AG20443 (cell line): Measurements from ENCODE around the gene TREX2.
A peak's percentile ranks its signal among the peaks of the same experiment; 100 is the strongest.

ENCODE experiments used
- DNase-seq: peaks from one replicate; pipeline ENCODE4 v3.0.0; 2012; ENCODE audit warnings: low spot score, mixed read lengths

TREX2 gene

DNA sequence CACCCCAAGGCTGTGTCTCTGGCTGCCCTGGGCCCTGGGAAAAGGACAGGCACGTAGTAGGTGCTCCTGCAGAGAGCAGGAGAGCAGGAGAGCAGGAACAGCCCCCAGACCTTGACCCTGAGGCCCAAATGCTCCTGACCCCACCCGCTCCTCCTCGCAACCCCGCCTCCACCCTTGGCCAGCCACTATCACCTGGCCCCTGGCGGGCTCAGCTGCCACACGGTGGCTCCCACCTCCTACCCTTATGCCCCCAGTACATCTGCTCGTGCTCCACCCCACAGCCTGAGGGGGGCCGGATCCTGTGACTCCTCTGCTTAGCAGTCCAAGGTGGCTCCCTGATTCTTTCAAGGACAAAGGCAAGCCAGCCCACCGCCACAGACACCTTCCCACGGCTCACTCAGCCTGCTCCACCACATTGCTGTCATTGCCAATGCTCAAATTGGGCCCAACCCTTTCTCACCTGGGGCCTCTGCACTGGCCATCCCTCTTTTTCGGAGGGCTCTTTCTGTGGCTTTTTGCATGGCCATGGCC lies 30.0 kb upstream of the TREX2 start:
- no peak for DNase-seq

DNA sequence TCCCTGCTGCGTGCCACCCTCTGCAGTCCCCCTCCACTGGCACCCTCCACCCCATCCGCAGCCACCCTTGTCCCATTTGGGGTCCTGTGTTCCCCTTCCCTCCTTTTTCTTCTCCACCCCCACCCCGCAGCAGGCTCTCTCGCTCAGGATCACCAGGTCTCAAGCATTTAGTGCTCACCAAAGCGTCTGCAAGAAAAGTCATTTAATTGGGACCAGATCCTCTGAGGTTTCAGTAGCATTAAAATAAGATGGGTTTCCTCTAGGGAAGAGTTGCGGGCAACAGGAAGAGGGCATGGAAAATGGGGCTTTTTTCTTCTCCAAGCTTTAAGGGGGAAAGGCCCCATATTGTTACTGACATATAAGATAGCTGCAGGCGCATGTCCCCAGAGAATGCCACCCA lies 29.4 kb upstream of the TREX2 start:
- no peak for DNase-seq

DNA sequence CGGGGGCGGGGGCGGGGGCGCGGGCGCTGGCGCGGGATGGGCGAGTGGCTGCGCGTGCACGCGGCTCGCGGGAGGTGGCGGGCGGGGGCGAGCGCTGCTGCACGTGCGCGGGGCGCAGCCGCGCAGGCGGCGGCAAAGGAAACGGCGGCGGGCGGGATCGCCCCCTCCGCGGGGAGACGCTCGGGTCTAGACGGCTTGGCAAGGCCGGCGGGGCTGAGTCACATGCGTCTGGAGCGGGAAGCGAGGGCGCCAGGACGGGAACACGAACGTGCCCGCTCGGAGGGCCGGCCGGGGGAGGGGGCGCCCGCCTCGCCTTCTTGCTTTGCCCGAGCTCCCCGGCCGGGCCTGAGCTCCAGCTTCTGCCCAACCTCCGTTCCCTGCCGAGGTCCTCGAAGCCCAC lies 28.9 kb upstream of the TREX2 start:
- DNase-seq, result peak; percentile 67

DNA sequence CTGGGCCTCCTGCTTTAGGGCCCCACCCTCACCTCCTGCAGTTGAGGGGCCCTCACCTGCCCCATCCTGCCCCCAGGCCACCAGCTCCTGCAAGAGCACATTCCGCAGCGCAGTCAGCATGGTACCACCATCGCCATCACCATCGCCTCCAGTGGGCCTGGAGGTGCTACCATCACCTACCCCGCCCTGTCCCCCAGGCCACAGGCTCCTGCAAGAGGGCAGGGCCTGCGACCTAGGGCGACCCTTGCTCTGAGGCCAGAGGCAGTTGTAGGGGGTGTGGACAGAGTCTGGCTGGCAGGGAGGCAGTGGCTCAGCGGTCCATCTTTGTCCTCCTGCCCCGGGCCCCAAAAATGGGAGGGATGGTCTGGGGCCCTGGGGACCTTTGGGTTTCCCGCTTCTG lies 28.4 kb upstream of the TREX2 start:
- no peak for DNase-seq

DNA sequence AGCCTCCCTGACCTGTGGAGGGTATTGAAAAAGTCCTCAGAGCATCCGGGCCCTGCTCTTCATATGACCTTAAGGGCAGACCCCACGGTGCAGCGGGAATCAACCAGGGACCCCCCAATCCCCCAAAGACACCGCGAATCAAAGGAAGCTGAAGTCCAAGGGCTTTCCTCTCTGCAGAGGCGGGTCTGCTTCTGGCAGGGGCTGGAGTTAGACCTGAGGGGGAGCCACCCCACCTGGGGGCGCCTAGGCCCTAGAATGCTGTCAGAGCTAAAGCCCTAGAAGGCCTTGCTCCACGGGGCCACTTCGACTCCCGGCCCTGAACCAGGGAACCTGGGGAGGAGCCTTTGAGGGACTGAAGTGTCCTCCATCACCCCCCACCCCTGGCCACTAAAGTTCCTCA lies 27.3 kb upstream of the TREX2 start:
- no peak for DNase-seq

DNA sequence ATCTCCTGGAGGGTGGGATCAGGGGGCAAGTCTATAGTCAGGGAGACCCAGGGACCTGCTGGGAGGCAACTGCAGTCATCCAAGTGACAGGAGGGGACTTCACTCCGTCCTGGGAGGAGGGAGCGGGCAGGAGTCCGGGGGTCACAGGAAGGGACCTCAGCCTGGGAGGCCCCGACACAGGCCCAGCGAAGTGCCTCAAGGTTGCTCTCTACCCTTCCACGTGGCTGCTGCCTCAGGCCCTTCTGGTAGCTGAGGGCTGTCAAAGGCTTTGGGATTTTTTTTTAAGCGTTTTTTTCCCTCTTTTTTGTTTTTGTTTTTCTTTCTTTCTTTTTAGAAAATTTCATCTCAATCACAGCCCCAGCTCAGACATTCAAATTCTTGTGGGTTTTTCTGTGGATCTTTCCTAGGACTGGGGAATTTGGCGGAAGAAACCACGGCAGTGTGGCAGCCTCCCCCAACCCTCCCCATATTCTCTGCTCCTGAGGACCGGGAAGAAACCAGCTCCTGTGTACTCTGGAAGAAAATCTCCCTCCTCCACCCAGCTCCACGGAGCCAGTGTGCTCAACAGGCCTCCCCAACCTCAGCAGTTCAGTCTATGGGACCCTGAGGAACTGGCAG lies 25.9 kb upstream of the TREX2 start:
- DNase-seq, result no peak

DNA sequence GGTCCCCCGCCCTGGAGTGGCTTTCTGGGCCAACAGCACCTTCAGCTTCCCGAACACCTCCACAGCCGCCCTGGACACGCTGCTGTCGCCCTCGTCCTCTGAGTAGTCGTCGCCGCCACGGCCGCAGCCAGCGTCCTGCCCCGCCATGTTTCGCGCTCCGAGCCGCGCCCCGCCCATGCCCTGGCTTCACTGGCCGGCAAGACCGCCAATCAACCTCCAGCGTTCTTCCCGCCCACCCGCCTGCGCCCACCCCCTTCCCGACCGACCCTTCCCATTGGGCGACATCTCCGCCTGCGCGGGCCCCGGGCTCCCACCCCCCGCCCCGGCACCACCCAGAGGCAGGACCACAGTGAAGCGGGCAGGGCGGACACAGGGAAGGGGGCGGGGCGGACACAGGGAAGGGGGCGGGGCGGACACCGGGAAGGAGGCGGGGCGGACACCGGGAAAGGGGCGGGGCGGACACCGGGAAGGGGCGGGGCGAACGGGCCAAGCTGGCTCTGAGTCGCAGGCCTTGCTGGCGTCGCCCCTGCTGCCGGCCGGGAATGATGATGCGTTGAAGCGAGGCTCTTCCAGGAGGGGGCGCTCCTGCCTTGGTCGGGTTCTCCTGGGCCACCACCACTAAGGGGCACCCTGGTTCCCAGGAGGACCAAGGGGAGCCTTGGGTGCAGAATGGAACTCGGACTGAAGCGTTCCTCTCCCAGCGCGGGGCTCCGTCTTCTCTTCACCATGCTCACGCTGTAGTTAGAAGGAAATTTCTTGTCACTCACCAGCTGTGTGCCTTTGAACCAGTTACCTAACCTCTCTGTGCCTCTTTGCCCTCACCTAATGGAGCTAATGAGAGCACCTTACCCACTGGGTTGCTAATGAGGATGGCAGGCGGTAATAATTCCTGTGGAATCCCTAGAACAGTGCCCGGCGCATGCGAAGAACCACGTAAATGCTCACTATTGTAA lies 24.8 kb upstream of the TREX2 start, which contains the start of gene HAUS7:
Gene HAUS7, minus strand, starts transcription at position 166 of the 953 bp plus-strand sequence. Its CDS starts 19 bp downstream, at position 147.
- DNase-seq, result peak; percentile 94

DNA sequence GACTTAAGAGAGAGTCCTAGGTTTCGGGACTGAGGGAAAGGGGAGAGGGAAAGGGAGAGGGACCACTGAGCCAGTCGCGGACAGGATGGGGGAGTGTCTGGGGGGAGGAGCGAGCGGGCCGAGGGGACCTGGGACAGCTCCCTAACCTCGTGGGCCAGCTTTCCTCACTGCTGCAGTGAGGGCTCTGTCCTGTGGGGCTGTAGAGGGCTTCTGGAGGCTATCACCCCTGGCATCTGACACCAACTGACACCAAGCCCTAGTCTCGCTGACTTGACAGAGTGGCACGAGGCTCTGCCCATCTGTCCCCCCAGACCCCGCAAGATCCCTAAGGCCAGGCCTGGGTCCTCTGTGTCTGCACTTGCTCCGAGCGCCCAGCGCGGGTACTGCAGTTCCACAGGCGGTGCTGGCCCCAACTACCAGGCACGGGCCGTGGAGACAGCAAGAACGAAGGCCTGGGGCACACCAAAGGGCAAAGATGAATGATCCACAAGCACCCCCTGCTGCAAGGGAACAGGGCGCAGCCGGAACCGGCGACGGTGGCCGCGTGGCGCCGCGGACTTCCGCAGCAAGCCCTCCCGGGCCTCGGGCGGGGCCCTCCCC lies 24.1 kb upstream of the TREX2 start:
- peak; percentile 42 for DNase-seq

DNA sequence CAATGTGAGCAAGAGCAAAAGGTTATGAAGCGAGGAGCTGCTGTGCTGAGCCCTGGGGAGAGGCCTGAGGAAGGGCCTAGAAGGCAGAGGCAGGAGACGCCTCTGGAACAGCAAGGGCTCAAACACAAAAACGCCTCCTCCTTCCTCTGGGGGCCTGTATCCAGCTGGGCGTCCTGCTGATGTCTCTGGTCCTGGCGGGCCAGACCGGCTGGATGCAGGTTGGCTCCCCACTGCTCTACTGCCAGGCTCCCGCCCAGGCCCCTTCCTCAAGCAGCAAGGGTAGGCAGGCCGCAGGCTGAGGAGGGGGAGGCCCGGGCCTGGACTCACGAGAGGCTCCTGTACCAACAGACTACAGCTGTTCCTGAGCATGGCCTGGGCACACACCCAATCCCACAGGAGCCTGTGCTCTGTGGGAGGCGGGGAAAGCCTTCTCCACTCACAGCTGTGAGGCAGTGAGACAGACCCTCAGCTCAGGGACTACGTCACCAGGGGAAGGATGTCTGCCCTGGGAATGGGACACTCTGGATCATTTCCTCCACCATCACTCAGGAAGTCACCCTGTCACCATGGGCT lies 22.2 kb upstream of the TREX2 start:
- no peak for DNase-seq

DNA sequence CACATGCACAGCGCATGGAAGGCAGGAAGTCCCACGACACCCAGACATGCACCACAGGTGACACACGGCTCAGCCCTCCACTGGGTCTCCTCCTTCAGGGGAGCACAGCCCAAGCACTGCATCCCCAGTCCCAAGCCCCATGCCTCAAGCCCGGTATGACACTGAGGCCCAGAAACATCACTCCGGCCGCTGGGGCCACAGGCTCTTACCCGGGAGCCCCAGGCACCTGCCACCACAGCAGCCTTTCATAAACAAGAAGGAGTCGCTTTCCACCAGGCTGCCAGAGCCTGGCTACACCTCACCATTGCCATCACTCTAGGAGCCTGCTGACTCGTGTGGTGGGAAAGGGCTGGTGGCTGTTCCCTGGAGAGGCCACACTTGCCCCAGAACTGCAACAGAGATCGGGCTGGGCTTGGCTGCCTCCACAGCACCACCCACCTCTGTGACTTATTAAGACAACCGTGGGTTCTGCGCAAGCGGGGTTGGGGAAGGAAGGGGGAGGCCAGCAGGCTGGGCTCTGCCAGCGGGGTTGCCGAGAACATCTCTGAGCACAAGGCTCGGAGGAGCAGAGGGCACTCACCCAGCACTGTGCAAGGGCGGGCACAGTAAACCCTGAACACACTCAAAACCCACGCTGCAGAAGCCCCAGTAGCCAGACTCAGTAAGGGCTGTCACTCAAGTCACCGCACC lies 20.0 kb upstream of the TREX2 start:
- DNase-seq, result no peak

DNA sequence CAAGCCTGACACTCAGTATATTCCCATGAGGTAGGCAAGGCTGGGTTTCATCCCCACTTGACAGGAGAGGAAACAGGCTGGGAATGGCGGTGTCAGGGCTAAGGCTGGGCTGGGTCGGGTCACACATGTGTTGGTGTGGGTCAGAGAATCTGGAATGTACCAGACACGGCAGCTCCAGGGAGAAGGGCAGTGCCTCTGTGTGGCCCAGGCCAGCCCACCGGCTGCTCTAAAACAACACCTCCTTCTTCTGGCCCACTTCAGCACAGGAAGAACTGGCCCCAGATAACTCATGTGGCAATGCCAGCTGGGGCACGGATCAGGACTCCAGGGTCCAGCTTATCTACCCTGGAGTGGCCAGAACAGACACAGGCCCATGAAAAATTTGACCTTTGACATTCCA lies 18.3 kb upstream of the TREX2 start:
- no peak for DNase-seq

DNA sequence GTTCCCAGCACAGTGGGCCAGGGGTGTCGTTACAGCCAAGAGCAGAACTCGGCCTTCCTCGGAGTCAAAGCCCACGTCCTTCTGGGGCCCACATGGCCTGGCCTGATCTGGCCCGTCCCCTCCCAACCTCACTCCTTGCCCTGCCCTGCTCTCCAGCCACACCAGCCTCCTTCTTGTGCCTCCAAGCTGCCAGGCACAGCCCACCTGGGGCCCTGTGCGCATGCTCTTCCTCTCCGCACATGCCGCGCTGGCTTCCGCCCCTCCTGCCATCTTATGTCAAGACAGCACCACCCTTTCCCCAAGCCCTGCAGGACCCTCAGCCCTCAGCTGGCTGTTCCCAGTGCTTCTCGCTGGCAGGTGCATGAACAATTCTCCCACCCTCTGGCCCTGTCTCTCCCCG lies 17.7 kb upstream of the TREX2 start:
- no peak for DNase-seq

DNA sequence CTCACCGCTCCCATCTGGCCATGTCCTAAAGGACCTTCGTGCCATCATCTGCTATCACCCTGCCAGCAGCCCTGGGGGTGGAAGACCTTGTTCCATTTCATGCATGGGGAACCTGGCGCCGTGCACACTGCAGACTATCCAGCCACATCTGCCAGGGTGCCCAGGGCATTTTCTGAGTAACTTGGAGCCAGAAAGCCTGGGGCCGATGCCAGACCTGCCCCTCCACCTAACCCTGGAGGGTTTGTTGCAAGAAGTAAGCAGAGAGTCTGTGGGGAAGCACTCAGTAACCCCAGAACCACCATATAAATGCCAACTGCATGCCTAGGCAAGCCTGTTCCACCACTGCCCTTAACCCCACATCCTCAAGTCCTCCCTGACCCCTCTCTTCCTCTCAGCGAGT lies 17.2 kb upstream of the TREX2 start:
- no peak for DNase-seq

DNA sequence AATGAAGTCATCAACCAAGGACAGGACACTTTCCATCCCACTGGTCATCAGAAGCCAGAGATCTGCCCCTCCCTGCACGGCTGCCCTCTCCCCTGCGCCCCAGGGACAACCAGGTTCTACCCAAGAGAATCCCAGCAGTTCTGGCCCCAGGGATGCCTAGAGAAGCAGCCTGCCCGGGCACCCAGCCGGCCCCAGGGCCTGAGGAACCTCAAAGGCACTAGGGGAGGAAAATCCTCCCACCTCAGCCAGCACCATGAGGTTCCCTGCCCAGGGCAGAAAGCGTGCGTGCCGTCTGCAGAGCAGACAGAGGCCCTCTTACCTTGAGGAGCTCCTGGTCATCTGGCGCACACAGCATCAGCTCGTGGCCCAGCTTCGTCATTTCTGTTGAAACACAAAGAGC lies 16.4 kb upstream of the TREX2 start:
- no peak for DNase-seq

DNA sequence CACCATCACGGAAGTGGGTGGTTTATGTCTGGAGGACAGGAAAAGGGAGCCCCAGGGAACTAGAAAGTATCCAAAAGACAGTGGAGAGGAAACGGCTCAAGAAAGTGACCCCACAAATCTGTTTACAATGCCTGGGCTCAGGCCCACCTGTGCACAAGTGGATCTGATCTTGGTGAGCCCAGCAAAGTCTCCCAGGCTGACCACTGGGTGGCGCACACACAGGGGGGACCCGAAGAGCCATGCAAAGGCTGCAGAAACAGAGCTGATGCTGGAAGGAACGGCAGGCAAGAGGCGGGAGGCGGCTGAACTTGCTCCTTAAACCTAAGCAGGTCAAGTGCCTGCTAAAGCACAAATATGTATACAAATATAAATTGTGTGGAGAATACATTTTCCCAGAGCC lies 15.0 kb upstream of the TREX2 start:
- peak; percentile 58 for DNase-seq

DNA sequence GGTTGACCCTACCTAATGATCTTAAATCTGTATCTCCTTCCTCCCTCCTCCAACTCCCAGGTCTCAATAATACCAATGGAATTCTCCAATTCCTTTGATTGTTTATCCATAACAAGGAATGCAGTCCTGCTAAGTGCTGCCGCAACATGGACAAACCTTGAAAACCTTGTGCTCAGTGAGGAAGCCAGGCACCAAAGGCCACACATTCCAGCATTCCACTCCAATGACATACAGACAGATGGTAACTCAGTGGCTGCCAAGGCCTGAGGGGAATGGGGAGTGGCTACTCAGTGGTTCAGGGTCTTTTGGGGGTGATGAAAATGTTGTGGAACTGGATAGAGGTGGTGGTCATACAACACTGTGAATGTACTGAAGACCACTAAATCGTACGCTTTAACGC lies 14.1 kb upstream of the TREX2 start:
- peak; percentile 60 for DNase-seq

DNA sequence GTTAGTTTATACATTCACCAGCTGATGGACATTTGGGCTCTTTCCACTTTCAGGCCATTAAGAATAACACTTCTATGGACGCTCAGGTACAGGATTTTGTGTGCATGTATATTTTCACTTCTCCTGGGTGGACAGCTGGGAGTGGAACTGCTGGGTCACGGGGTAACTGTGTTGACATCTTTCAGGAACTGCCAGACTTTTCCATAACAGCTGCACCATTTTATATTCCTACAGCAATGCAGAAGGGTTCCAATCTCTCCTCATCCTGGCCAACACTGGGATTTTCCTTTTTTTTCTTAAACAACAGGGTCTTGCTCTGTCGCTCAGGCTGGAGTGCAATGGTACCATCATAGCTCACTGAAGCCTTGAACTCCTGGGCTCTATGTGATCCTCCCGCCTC lies 12.6 kb upstream of the TREX2 start:
- no peak for DNase-seq

DNA sequence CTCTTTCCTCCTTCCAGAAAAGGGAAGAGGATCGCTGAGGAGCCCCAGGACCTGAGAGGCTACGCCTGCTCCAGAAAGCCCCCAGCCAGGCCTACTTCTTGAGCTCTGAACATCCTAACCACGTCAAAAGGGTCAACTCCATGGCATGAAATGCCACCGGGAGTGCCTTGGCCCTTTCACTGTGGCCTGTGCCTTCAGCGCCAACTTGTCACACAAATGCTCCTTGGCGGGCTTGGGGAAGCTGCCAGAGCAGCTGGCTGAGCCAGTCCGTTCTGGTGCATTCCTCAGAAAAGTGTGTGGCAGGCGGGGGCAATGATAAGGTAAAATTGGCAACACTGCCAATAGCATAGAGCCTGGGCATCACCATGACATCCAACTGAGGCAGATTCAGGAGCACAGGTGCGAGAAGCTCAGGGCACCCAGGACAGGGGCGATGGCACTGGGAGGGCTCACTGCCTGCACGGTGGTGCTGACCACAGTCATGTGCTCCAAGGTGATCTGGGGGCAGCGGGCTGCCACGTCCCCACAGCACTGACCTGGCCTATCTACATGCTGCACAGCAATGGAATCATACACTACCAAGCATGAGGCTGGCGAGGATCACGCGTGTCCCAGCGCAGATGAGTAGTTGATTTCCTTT lies 12.1 kb upstream of the TREX2 start:
- DNase-seq, result no peak

DNA sequence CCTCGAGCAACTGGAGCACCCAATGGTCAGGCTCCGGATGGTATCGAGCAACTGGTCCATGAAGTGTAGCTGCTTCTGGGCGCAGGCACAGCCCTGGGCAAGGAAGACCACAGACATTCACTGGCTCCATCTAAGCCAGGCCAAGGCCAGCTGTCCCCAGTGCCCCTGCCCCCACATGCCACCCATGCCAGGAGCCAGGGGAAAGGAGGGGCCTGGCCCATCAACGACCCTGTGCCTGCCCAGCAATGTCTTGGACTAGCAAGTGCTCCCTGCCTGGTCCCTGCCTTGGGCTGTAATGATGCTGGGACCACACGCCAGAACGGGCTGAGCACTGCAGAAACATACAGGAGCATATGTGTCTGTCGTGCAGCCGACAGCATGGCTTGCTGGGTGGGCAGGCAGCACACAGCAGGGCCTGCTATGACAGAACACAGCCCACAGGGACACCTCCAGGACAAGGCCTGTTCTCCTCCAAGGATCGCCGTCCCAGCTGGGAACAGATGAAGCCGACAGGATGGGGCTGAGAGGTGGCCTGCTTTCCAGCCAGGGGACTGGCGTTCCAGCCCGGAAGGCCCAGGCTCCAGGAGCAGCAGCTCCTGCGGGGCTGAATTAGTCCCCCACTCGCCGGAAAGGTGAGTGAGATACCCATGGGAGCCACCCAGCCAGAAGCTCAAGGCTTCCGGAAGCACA lies 11.4 kb upstream of the TREX2 start:
- no peak for DNase-seq

DNA sequence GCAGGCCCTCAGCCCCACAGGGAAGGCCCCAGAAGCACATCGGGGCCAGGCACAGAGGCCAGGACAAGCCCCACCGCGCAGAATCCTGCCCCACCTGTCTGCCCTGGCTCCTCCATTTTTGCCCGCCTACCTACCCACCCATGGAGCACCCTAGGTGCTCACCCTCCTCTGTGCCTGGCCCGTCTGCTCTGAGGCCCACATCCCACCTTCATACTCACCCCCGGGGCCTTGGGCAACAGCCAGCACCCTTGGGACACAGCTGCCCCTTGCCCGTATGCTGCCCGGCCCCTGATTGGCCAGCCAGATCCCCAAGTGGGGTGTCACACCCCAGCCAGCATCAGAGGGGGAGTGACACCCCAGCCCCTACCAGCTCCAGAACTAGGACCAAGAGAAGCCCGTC lies 10.8 kb upstream of the TREX2 start:
- no peak for DNase-seq

DNA sequence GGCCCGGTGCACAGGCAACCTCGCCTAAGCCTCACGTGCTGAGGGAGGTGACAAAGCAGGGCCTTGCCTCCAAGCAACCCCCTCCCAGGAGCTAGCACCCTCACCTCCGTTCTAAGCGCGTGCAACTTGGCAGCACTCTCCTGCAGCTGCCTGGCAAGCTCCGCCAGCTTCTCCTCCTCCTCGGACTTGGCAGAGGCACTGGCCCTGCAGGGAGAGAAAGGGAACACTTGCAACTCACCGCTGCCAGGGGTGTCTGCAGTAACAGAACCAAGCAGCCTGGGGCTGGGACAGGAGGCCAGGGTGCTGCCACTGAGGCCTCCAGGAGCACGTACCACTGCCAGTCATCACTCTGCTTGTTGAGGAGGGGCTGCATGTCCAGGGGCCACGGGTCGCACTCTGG lies 10.3 kb upstream of the TREX2 start:
- no peak for DNase-seq
